HG03575 (cell line): ENCODE measurements around the gene NF1.
"Not testable (repeated sequence)": the region's sequence is repeated elsewhere in the genome, so short reads cannot be mapped to it uniquely, and the experiment has no call there.

Experiments used
- ATAC-seq: cut with Tn5 transposase; IDR thresholded peaks from one replicate; pipeline ENCODE4 v1.9.1; 2021; ENCODE audit not compliant: unreplicated experiment, insufficient number of reproducible peaks, low FRiP score; ENCODE audit errors: extremely low read depth

The NF1 gene

GRCh38 chr17:31122746-31123145 lies 28.0 kb downstream of the NF1 start:
- no peak for ATAC-seq

GRCh38 chr17:31126318-31126717 lies 31.5 kb downstream of the NF1 start:
- no peak for ATAC-seq

GRCh38 chr17:31128241-31128640 lies 33.5 kb downstream of the NF1 start:
- ATAC-seq, result no peak

- no peak for ATAC-seq
Observed at GRCh38 chr17:31130286-31131224, 35.8 kb downstream of the NF1 start.

GRCh38 chr17:31131299-31131698 lies 36.5 kb downstream of the NF1 start:
- ATAC-seq, result no peak

GRCh38 chr17:31132977-31133376 lies 38.2 kb downstream of the NF1 start:
- no peak for ATAC-seq

GRCh38 chr17:31134576-31134975 lies 39.8 kb downstream of the NF1 start:
- ATAC-seq, result no peak

GRCh38 chr17:31136319-31136718 lies 41.5 kb downstream of the NF1 start:
- ATAC-seq, result no peak

- no peak for ATAC-seq
Observed at GRCh38 chr17:31140111-31140510, 45.3 kb downstream of the NF1 start.

- ATAC-seq, result no peak
Observed at GRCh38 chr17:31144428-31144827, 49.7 kb downstream of the NF1 start.

- ATAC-seq, result no peak
Observed at GRCh38 chr17:31144836-31145235, 50.1 kb downstream of the NF1 start.

GRCh38 chr17:31147507-31148202 lies 52.9 kb downstream of the NF1 start:
- no peak for ATAC-seq

- ATAC-seq, result no peak
Observed at GRCh38 chr17:31148205-31148604, 53.4 kb downstream of the NF1 start.

GRCh38 chr17:31152271-31152670 lies 57.5 kb downstream of the NF1 start:
- no peak for ATAC-seq

- no peak for ATAC-seq
Observed at GRCh38 chr17:31155208-31155810, 60.5 kb downstream of the NF1 start.

GRCh38 chr17:31156326-31156725 lies 61.5 kb downstream of the NF1 start:
- ATAC-seq, result no peak

GRCh38 chr17:31156864-31157263 lies 62.1 kb downstream of the NF1 start:
- not testable (repeated sequence) for ATAC-seq

GRCh38 chr17:31158746-31159377 lies 64.1 kb downstream of the NF1 start:
- no peak for ATAC-seq

GRCh38 chr17:31163091-31163781 lies 68.5 kb downstream of the NF1 start:
- no peak for ATAC-seq
